H9 (cell line): ENCODE measurements around the gene RASA3. TPM values are rescaled to one million over a fixed set of nuclear protein-coding genes. Genes with fewer than 3 reads are reported as not detected.

Experiments
- DNase-seq: peaks from one replicate; pipeline ENCODE4 v3.0.0-alpha.2; 2017
- H2AFZ ChIP-seq: one replicate; pipeline ENCODE4 v1.6.1; 2013; ENCODE audit warnings: mild to moderate bottlenecking, low read length, control low read depth, moderate library complexity
- H2AK5ac ChIP-seq: 2 replicates; pipeline ENCODE4 v1.6.1; 2013; ENCODE audit warnings: low read length, control low read depth, mixed read lengths; ENCODE audit not compliant: insufficient read length
- H2BK120ac ChIP-seq: one replicate; pipeline ENCODE4 v1.6.1; 2013; ENCODE audit warnings: low read depth, mild to moderate bottlenecking, low read length, control low read depth, inconsistent platforms; ENCODE audit not compliant: poor library complexity, severe bottlenecking
- H2BK12ac ChIP-seq: 2 replicates; pipeline ENCODE4 v1.6.1; 2013; ENCODE audit warnings: low read length, control low read depth, mixed read lengths, low read depth; ENCODE audit not compliant: insufficient read length
- H2BK15ac ChIP-seq: 2 replicates; pipeline ENCODE4 v1.6.1; 2013; ENCODE audit warnings: low read depth, low read length, control low read depth
- H2BK20ac ChIP-seq: one replicate; pipeline ENCODE4 v1.6.1; 2013; ENCODE audit warnings: low read depth, mild to moderate bottlenecking, low read length, control low read depth, inconsistent platforms; ENCODE audit not compliant: poor library complexity, severe bottlenecking
- H2BK5ac ChIP-seq: 2 replicates; pipeline ENCODE4 v1.6.1; 2013; ENCODE audit warnings: low read length, control low read depth, mixed read lengths; ENCODE audit not compliant: insufficient read length
- H3K14ac ChIP-seq: 2 replicates; pipeline ENCODE4 v1.6.1; 2013; ENCODE audit warnings: low read length, control low read depth; ENCODE audit not compliant: insufficient read depth
- H3K18ac ChIP-seq: 2 replicates; pipeline ENCODE4 v1.6.1; 2013; ENCODE audit warnings: low read depth, mild to moderate bottlenecking, mixed read lengths, low read length, control low read depth; ENCODE audit not compliant: insufficient read length
- H3K23ac ChIP-seq: 2 replicates; pipeline ENCODE4 v1.6.1; 2013; ENCODE audit warnings: low read length, control low read depth, mixed read lengths, low read depth; ENCODE audit not compliant: insufficient read length
- H3K23me2 ChIP-seq: 2 replicates; pipeline ENCODE4 v1.6.1; 2013; ENCODE audit warnings: low read depth, mild to moderate bottlenecking, mixed read lengths, low read length, control low read depth; ENCODE audit not compliant: insufficient read length, poor library complexity, severe bottlenecking
- H3K27ac ChIP-seq: 2 replicates; pipeline ENCODE4 v1.5.1; 2013; ENCODE audit warnings: low read length, control low read depth, mixed read lengths, low read depth; ENCODE audit not compliant: insufficient read length
- H3K27me3 ChIP-seq: 2 replicates; pipeline ENCODE4 v1.6.1; 2013; ENCODE audit warnings: low read length, control low read depth, inconsistent platforms; ENCODE audit not compliant: insufficient read depth
- H3K4ac ChIP-seq: 2 replicates; pipeline ENCODE4 v1.6.1; 2013; ENCODE audit warnings: low read depth, mild to moderate bottlenecking, control low read depth, inconsistent platforms, low read length, moderate library complexity
- H3K4me1 ChIP-seq: 2 replicates; pipeline ENCODE4 v1.6.1; 2013; ENCODE audit warnings: low read length, control low read depth, inconsistent platforms; ENCODE audit not compliant: insufficient read depth
- H3K4me2 ChIP-seq: 2 replicates; pipeline ENCODE4 v1.6.1; 2013; ENCODE audit warnings: low read length, control low read depth, mixed read lengths; ENCODE audit not compliant: insufficient read length, insufficient read depth
- H3K56ac ChIP-seq: 2 replicates; pipeline ENCODE4 v1.6.1; 2013; ENCODE audit warnings: low read depth, mild to moderate bottlenecking, mixed read lengths, low read length, control low read depth; ENCODE audit not compliant: insufficient read length
- H3K79me1 ChIP-seq: 2 replicates; pipeline ENCODE4 v1.6.1; 2013; ENCODE audit warnings: low read depth, mild to moderate bottlenecking, moderate library complexity, low read length, control low read depth, inconsistent platforms; ENCODE audit not compliant: insufficient read depth, poor library complexity, severe bottlenecking
- H3K79me2 ChIP-seq: 2 replicates; pipeline ENCODE4 v1.6.1; 2013; ENCODE audit warnings: low read length, control low read depth, inconsistent platforms; ENCODE audit not compliant: insufficient read depth
- H3K9ac ChIP-seq: 2 replicates; pipeline ENCODE4 v1.6.1; 2013; ENCODE audit warnings: low read length, control low read depth, mixed read lengths; ENCODE audit not compliant: insufficient read length; ENCODE audit errors: extremely low read depth
- H3K9me3 ChIP-seq: one replicate; pipeline ENCODE4 v1.6.1; 2013; ENCODE audit warnings: low read depth, low read length, inconsistent platforms; ENCODE audit not compliant: control insufficient read depth
- H3T11ph ChIP-seq: one replicate; pipeline ENCODE4 v1.6.1; 2013; ENCODE audit warnings: mild to moderate bottlenecking, low read length, control low read depth, inconsistent platforms
- H4K20me1 ChIP-seq: one replicate; pipeline ENCODE4 v1.6.1; 2013; ENCODE audit not compliant: control insufficient read depth, insufficient read length, insufficient read depth
- H4K5ac ChIP-seq: 2 replicates; pipeline ENCODE4 v1.6.1; 2013; ENCODE audit warnings: low read depth, mild to moderate bottlenecking, mixed read lengths, low read length, control low read depth; ENCODE audit not compliant: insufficient read length
- H4K8ac ChIP-seq: replicated peaks from 2 replicates; pipeline ENCODE4 v1.6.1; 2013; ENCODE audit warnings: low read length, control low read depth, mixed read lengths, low read depth; ENCODE audit not compliant: insufficient read length
- H4K91ac ChIP-seq: 2 replicates; pipeline ENCODE4 v1.6.1; 2013; ENCODE audit warnings: low read depth, mild to moderate bottlenecking, moderate library complexity, mixed read lengths, low read length, control low read depth; ENCODE audit not compliant: insufficient read length
- H3K27ac Mint-ChIP-seq, 3 experiments: 2 replicates in 2 of 3; 3 replicates in 1 of 3; pipeline ENCODE4 v1.8.0; 2020 to 2021; ENCODE audit warnings: mixed read lengths in 3 of 3, mild to moderate bottlenecking in 1 of 3, moderate library complexity in 1 of 3
- H3K27me3 Mint-ChIP-seq: 2 replicates; pipeline ENCODE4 v1.8.0; 2021; ENCODE audit warnings: low read depth, mild to moderate bottlenecking, moderate library complexity, mixed read lengths
- H3K36me3 Mint-ChIP-seq, 3 experiments: 2 replicates in 2 of 3; 3 replicates in 1 of 3; pipeline ENCODE4 v1.8.0; 2020 to 2021; ENCODE audit warnings: low read depth in 3 of 3, mixed read lengths in 3 of 3; ENCODE audit not compliant: insufficient read depth in 1 of 3
- H3K4me1 Mint-ChIP-seq, 2 experiments: 2 replicates each; pipeline ENCODE4 v1.8.0; 2020; ENCODE audit warnings: mixed read lengths in 2 of 2
- H3K4me3 Mint-ChIP-seq, 2 experiments: 2 replicates in 1 of 2; 3 replicates in 1 of 2; pipeline ENCODE4 v1.8.0; 2020 to 2021; ENCODE audit warnings: mild to moderate bottlenecking in 2 of 2, mixed read lengths in 2 of 2, moderate library complexity in 1 of 2
- H3K9me3 Mint-ChIP-seq, 2 experiments: 2 replicates in 1 of 2; 3 replicates in 1 of 2; pipeline ENCODE4 v1.8.0; 2020; ENCODE audit warnings: mild to moderate bottlenecking in 2 of 2, mixed read lengths in 2 of 2, moderate library complexity in 1 of 2
- WGBS: extraction: QIAGEN DNeasy Blood & Tissue Kit; methylation state at CpG from one replicate; pipeline ENCODE4 v1.1.7; 2013; ENCODE audit warnings: missing lambda C conversion rate, low lambda C conversion rate, mixed read lengths; ENCODE audit not compliant: insufficient read length; ENCODE audit errors: extremely low coverage; 5-methylcytosine and 5-hydroxymethylcytosine counted together
- total RNA-seq: library from RNA; stranded (reverse); gene quantifications from 2 replicates; pipeline ENCODE4 v1.2.1, GENCODE V29; 2021
- TF ChIP-seq, protein P1 (sequence below): fragments of 200-600 bp; sonication (generic); conservative IDR thresholded peaks from 3 replicates; pipeline ENCODE4 v1.8.0; 2021; ENCODE audit warnings: antibody characterized with exemption, mild to moderate bottlenecking

RASA3 gene
- total RNA-seq, 1 experiment from 2014 or later, result 12.3 TPM

DNA sequence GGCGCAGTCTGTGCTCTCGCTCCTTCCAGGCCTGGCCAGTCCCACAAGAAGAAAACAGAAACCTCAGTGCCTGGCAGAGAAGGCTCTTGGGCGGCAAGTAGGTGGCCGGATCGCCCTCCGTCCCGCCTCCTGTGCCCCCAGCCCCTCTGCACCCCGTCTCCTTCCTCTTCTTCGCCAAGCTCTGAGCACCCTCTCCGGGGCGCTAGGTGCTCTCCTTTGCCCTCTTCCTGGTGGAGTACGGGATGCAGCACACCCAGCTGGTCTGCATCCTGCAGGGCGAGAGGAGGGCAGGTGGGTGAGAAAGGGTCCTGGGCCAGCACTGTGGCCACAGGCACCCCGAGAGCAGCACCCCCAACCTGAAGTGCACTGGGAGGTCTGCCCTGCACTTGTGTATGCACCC is 175.9 kb downstream of the RASA3 start:
- H3K36me3 Mint-ChIP-seq, result peaks cover 20 to 39% (median 22%) of the 10 kb centered on the region in 3 experiments
- Histone ChIP-seq H4K5ac (no peak overlapping the region), H3K23ac (no peak overlapping the region), H4K8ac (no peak overlapping the region), H2AK5ac (no peak overlapping the region), H3K14ac (no peak overlapping the region), H2BK15ac (no peak overlapping the region), H3K79me2 (no peaks in the 10 kb centered on the region), H4K20me1 (no peaks in the 10 kb centered on the region), H3K27me3 (no peaks in the 10 kb centered on the region), H2BK5ac (no peak overlapping the region), H3K56ac (no peak overlapping the region), H2AFZ (no peak overlapping the region), H2BK12ac (no peak overlapping the region), H3K9ac (no peak overlapping the region), H3K4me2 (no peak overlapping the region), H3K4me1 (no peaks in the 10 kb centered on the region), H3K18ac (no peak overlapping the region), H2BK120ac (no peak overlapping the region), H2BK20ac (no peak overlapping the region), H3T11ph (no peak overlapping the region), H3K9me3 (peaks cover 16% of the 10 kb centered on the region), H4K91ac (no peak overlapping the region), H3K23me2 (no peaks in the 10 kb centered on the region), H3K79me1 (no peaks in the 10 kb centered on the region), H3K27ac (no peak overlapping the region), H3K4ac (no peak overlapping the region)
- no peak overlapping the region; a peak in 1 of 7 replicates for H3K27ac Mint-ChIP-seq
- peaks cover 0 to 4% of the 10 kb centered on the region in 2 experiments; a peak in 2 of 4 replicates for H3K4me1 Mint-ChIP-seq
- WGBS, result no CpG with 5 or more reads among the region's 14 CpGs
- TF ChIP-seq, protein P1, sequence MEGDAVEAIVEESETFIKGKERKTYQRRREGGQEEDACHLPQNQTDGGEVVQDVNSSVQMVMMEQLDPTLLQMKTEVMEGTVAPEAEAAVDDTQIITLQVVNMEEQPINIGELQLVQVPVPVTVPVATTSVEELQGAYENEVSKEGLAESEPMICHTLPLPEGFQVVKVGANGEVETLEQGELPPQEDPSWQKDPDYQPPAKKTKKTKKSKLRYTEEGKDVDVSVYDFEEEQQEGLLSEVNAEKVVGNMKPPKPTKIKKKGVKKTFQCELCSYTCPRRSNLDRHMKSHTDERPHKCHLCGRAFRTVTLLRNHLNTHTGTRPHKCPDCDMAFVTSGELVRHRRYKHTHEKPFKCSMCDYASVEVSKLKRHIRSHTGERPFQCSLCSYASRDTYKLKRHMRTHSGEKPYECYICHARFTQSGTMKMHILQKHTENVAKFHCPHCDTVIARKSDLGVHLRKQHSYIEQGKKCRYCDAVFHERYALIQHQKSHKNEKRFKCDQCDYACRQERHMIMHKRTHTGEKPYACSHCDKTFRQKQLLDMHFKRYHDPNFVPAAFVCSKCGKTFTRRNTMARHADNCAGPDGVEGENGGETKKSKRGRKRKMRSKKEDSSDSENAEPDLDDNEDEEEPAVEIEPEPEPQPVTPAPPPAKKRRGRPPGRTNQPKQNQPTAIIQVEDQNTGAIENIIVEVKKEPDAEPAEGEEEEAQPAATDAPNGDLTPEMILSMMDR, result no peak
- H3K9me3 Mint-ChIP-seq, result peaks cover 60 to 61% of the 10 kb centered on the region in 2 experiments
- DNase-seq, result no peak
- peaks cover 23% of the 10 kb centered on the region for H3K27me3 Mint-ChIP-seq
- no peak overlapping the region for H3K4me3 Mint-ChIP-seq
